ENCODE data around the gene BHLHA9.
A peak's percentile ranks its signal among the peaks of the same experiment; 100 is the strongest.

Gene BHLHA9

DNA sequence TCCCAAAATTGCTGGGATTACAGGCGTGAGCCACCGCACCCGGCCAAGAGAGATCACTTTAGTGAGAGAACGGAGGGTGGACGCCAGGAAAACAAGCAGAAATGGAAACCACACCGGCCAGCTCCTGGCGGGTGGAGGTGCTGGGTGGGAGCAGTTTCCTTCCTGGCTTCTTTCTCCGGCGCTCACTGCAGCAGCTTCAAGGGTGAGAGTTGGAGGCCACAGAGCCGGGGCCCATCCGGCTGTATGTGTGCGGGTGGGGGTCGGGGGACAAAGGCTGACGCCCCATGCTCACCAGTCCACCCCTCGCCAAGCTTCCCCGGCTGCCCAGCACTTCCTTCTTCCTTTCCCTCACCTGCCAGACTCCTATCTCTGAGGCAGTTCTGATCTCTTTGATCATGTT lies 13.5 kb upstream of the BHLHA9 start:
- ATAC-seq (no peak), DNase-seq (no peak)

DNA sequence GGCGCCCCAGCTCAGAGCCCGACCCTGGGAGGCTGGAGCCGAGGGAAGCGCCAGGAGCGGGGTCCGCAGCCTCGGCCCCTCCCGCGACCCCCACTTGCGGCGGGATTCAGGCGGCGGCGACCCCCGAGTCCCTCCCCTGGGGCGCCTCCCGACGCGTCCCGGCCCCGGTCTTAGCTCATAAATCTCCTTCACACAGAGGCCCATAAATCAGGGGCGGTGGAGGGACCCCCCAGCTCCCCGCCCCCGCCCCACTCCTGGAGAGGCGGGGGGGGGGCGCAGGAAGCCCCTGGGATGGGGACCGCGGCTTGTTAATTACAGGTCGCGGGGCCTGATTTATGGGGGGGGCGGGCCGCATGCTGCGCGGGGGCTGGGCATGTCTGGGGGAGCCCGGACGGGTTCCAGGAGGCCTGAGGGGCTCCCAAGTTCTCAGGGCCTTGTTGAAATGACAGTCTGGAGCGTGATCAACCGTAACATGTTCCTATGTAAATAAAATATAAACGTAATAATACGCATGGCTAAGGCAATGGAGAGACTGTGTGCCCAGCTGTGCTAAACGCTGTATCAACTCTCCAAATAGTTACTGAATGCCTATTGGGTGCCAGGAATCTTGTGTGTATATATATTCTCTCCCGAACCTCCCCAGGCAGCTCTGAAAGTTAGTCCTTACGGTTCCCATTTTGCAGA lies 10.0 kb upstream of the BHLHA9 start:
- no peak for DNase-seq
- ATAC-seq = no peak

DNA sequence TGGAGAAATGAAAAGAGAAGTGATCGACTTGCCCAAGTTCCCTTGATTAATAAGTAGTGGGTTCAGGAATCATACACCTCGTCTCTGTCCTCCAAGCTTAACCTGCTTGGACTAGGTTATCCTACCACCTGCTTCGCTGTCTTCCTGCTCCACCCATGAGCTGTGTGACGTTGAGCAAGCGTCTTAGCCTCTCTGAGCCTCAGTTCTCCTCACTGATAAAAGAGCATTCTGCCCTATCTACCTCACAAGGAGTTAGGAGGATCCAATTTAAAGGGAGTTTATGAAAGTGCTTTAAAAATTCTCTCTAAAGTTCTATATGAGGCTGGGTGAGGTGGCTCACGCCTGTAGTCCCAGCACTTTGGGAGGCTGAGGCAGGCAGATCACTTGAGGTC lies 9.5 kb upstream of the BHLHA9 start:
- DNase-seq (no peak), ATAC-seq (no peak)

DNA sequence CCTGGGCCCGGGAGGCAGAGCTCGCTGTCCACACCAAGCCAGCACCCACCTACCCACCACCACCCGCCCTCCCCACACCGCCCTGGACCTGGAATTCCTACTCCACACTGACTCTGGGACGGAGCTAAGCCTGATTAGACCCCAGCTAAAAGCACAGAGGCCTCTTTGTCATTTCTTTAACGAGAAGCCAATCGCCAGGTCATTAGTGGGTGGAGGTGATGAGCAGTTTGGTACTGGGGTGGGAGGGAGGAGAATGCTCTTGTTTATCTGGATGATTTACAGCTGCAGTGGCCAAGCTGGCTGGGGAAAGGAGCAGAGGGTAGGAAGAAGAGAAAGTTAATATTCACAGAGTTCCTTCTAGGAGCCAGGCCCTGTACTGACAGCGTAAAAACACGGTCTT lies 6.0 kb upstream of the BHLHA9 start:
- no peak for ATAC-seq
- DNase-seq = no peak

DNA sequence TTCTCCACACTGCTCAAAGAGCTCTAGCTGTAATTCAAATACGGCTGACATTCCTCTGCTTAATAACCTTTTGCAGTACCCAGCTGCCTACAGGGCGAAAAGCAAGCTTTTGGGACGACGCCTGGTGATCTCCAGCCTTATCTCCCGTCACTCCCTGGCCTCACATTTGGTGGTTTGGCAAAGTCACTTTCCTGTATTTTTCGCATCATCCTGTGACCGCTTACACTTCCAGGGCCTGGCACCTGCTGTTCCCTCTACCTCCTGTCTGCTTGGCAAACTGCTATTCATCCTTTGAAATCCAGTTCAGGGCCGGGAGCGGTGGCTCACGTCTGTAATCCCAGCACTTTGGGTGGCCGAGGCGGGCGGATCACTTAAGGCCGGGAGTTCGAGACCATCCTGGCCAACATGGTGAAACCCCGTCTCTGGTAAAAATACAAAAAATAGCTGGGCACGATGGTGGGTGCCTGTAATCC lies 2.7 kb upstream of the BHLHA9 start:
- DNase-seq (no peak), ATAC-seq (no peak)

DNA sequence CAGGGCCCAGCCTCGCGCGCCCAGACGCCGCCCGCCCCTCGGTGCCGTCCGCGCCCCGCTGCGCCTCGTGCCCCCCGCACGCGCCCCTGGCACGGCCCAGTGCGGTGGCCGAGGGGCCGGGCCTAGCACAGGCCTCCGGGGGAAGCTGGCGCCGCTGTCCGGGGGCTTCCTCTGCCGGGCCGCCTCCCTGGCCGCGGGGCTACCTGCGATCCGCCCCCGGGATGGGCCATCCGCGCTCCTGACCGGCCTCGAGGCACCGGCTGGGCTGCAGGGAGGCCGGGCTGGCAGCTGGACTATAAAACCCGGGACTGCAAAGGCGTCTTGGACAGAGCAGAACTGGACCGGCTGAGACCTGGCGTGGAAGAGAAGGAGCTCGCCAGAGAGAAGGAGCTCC lies 783 bp downstream of the BHLHA9 start:
- ATAC-seq (no peak), DNase-seq (peak; percentile 3)

DNA sequence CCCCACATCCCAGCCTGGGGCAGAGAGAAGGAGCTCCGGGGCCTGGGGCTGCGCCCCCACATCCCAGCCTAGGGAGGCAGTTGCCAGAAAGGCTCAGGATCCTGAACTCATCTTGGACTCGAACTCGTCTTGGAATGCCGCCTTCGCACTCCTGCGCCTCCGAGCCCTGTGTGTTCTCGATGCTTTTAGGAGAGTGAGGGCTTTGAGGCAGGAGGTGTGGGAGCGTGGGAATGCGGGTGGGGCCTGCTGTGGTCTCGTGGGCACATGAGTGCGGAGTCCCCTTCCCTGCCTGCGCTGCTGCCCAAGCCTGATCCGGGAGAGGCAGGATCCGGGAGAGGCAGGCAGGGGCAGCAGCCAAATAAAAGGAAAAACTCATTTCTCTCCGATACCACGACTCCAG lies 1.2 kb downstream of the BHLHA9 start:
- ATAC-seq (no peak), DNase-seq (no peak)

DNA sequence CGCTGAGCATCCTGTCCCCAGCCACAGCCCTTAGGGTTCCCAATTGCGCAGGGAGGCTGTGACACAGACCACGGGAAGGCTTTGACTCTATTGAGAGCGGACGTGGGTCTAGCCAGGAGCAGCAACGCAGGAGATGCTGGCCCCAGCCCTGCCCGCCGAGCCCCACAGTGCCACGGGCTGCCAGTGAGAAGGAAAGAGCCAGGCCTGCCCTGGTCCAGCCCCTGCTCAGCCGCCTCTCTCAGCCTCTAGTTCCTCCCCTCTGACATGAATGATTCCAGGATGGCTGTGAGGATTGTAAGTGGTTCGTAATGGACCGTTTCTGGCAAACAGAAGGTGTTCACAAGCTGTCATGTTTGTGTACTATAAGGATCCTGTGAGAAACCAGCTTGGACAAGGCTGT lies 2.5 kb downstream of the BHLHA9 start:
- ATAC-seq = no peak
- DNase-seq = no peak

DNA sequence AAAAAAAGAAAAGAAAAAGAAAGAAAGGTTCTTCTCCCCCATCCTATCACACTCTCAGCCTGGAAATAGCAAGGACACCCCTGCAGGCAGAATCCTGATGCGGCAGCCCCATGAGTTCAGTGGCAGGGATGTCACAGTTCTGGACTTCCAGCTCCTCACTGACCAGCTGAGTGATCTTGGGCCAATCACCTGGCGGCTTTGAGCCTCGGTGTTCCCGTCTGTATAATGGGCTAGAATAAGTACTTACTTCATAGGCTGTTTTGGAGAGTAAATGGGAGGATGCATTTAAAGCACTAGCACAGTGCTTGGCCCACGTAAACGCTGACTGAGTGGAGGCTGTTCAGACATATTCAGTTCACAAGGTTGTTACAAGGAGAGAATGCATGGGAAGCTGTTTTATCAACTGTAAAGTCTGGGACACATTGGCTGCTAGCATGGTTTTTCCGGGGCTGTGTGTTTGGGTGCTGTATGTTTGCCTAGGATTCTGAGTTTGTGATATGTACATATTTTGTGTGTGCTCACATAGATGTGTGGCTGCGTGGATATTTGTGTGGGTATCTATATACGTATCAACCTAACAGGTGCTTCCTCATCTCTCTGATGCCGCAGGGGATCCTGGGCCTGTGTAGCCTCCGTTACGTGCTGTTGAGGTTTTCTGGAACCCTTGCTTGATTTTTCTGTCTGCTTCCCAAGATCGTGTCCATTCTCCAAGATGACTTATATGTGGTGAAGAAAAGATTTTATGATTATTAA lies 3.4 kb downstream of the BHLHA9 start:
- DNase-seq = no peak
- ATAC-seq = no peak

DNA sequence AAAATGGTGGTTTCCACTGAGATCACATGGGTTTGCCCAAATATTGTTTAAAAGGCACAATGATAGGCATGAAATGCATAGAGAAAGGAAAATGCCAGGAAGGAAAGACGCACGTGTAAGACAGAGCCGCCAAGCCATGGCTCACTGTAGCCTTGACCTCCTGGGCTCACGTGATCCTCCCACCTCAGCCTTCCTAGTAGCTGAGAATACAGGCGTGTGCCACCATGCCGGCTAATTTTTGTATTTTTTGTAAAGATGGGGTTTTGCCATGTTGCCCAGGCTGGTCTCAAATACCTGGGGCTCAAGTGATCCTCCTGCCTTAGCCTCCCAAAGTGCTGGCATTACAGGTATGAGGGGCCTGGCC lies 4.0 kb downstream of the BHLHA9 start:
- ATAC-seq = no peak
- DNase-seq = no peak

DNA sequence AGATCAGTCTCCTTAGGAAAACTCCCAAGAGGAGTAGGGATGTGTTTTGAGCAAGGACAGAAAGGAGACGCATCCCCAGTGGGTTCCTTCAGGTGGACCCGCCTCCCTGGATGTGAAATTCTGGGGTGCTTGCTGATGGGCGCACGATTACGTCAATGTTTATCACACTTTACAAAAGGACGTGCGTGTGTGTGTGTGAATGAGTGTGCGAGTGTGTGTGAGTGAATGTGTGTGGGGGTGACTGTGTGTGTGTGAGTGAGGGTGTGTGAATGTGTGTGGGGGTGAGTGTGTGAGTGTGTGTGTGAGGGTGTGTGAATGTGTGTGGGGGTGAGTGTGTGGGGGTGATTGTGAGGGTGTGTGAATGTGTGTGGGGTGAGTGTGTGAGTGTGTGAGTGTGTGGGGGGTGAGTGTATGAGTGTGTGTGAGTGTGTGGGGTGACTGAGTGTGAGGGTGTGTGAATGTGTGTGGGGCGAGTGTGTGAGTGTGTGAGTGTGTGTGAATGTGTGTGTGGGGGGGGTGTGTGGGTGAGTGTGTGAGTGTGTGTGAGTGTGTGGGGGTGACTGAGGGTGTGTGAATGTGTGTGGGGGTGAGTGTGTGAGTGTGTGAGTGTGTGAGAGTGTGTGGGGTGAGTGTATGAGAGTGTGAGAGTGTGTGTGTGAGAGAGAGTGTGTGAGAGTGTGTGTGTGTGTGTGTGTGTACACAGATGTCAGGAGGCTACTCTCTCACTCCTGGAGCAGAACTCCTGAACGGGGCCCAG lies 5.1 kb downstream of the BHLHA9 start:
- no peak for DNase-seq
- ATAC-seq = no peak

DNA sequence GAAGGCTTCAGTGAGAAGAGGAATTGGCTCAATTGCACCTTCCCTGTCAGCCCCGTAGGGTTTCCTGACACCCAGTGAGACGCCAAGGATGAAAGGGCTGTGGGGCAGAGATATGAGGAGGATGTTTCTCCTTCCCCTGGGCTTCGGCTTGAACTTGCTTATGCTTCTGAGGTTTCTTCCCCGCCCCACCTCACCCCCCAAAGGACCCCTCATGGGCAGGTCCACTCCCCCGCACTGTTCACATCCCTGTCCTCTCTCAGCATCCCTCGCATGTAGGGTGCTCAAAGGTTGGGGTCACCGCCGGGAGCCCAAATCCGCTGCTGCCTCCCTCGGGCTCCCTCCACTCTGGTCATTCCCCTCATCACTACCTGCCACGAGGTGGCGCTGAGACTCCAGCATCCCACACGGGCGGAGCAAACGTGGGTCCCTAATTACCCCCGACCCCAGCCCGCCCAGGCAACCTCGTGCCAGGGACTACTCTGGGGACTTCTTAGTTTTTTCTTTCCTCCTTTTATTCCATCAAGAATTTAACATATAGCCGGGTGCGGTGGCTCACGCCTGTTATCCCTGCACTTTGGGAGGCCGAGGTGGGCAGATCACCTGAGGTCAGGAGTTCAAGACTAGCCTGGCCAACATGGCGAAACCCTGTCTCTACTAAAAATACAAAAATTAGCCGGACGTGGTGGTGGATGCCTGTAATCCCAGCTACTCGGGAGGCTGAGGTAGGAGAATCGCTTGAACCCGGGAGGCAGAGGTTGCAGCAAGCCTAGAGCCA lies 5.9 kb downstream of the BHLHA9 start:
- peak; percentile 60 for ATAC-seq
- DNase-seq = peak; percentile 81

DNA sequence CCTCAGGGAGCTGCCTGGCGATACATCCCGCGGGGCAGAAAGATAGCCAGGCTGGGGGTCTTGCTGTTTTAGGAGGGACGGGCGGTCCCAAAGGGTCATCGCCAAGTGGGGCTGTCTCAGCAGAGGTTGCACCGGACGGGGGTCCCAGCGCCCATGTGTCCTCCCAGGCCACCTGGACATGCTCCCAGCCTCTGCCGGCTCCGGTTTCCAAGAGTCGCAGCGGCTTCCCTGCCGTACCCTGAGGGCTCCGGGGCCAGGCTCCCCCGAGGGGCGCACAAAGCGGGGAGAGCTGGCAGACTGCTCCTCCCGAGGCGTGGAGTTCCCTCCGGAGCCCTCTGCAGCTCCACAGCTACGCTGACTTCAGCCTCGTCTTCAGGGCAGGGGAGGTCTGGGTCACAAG lies 10.4 kb downstream of the BHLHA9 start:
- DNase-seq (no peak), ATAC-seq (no peak)

DNA sequence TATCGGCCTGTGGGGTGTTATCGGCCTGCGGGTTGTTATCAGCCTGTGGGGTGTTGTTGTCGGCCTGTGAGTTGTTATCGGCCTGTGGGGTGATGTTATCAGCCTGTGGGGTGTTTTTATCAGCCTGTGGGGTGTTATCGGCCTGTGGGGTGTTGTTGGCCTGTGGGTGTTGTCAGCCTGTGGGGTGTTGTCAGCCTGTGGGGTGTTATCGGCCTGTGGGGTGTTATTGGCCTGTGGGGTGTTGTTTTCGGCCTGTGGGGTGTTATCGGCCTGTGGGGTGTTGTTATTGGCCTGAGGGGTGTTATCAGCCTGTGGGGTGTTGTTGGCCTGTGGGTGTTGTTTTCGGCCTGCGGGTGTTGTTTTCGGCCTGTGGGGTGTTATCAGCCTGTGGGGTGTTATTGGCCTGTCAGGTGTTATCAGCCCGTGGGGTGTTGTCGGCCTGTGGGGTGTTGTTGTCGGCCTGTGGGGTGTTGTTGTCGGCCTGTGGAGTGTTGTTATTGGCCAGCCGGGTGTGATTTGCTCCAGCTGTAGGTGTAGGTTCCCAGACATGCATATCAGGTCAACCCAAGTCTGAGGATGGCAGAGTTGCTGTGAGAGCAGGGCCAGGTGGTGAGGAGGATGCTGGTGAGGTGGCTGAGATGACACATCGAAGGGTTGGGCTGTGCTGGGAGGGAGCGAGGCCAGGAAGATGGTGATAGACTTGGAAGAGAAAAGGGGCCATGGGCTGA lies 16.3 kb downstream of the BHLHA9 start:
- no peak for ATAC-seq
- no peak for DNase-seq

DNA sequence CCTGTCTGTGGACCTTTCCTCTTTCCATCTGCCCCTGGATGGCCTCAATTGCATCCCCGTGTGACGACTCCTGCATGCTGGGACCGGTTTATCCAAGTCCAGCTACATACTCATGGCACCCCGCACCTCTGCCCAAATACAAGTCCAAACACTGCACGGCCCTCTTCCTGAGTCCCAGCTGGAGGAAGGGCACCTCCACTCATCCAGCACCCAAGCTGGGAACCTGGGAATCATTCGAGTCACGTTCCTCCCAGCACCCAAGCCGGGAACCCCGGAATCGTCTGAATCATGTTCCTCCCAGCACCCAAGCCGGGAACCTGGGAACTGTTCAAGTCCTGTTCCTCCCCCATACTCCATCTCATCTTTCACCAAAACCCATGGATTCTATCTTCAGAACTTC lies 19.5 kb downstream of the BHLHA9 start:
- ATAC-seq (no peak), DNase-seq (no peak)

DNA sequence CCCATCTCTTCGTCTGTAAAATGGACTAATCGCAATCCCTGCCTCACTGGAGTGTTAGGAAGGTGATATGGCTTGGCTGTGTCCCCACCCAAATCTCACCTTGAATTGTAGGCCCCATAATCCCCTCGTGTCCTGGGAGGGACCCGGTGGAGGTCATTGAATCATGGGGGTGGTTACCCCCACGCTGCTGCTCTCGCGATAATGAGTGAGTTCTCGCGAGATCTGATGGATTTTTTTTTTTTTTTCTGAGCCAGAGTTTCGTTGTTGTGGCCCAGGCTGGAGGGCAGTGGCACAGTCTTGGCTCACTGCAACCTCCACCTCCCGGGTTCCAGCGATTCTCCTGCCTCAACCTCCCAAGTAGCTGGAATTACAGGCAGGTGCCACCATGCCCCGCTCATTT lies 20.4 kb downstream of the BHLHA9 start:
- ATAC-seq (no peak), DNase-seq (no peak)

DNA sequence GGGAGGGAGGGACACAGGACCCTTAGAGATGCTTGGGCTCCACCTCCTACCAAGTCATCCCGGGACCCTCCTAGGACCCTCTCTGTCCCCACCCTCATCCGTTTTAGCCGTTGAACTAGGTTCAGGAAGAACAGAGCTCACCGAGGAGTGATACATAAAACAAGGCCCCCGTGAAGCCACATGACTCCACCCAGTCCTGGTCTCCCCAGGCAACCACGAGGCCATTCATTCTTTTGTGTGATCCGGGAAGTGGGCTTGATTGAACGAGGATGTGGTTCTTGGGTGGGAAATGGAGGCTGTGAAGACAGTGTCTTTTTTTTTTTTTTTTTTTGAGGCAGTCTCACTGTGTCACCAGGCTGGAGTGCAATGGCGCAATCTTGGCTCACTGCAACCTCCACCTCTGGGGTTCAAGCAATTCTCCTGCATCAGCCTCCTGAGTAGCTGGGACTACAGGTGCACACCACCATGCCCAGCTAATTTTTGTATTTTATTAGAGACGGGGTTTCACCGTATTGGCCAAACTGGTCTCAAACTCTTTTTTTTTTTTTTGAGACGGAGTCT lies 24.0 kb downstream of the BHLHA9 start:
- ATAC-seq = peak; percentile 77
- peak; percentile 56 for DNase-seq

DNA sequence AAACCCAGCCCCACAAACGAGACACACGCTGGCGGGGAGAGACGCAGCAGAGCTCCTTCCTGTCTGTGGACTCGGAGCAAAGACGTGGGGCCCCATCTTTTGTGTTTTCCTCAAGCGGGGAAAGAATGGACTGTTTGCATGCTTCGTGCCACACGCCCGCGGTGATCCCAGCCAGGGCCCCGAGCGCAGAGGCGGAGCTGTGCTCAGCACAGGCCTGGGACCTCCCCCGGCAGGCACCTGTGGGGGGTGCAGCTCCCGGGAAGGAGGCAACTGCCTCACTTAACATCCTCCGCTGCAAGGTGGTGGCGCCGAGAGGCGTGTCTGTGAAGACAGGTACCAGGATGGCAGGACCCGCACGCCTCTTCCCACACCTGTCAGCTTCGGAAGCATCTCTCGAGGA lies 28.4 kb downstream of the BHLHA9 start:
- ATAC-seq (peak; percentile 62), DNase-seq (peak; percentile 44)

DNA sequence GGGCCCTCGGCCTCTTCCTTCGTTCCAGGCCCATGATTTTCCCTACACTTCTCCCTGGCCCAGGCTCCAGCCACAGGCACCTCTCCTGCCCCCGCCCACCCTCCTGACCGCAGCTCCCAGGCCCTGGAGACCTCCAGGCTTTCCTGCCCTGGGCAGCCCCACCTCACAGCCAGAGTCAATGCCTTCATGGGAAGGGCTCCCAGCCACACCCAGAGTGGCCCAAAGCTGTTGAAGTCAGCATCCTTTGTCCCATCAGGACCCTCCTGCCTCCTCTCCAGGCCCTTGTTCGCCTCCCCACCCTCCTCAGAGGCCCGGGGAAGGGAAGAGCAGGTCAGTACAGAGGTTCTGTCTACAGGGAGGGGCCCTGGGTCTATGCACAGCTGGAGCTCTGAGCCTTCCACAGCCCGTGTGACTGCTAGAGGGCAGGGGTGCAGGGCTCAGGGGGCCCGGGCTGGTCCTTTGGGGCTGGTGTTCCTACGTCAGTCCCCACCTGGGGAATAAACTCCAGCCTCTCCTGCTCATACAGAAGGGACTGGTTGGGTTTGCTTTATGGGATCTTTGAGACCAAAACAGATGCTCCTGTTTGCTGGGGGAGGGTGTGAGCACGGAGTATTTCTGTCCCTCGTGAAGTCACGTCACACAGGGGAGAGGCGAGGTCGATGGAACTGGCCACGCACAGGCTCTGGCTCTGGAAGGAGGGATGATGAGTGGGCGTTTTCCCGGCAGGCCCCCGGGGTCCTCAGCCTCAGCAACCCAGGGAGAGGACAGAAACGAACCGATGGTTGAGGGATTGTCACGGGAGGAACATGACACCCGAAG lies 29.5 kb downstream of the BHLHA9 start:
- no peak for DNase-seq
- ATAC-seq = peak; percentile 12

DNA sequence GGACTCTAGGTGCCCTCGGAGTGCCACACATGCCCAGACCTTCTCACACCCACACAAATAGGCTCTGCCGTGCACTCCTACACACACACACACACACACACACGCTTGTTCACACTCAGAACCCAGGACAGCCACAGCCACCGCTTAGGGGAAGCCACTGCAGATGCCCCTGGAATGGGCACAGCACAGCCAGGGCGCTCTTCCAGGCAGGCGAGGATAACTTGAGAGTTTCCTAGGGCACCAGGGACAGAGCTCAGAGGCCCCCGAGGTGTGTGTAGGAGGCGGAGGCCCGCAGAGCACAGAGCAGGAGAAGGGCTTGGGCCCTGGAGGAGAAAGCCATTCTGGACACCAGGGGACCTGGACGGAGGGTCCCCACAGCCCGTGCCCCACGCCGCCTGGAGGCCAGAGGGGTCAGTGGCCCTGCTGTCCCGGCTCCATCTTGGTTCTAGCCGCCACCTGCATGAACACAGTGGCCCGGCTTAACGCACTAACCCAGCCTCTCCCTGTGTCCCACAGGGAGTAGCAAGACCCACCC lies 30.2 kb downstream of the BHLHA9 start:
- no peak for DNase-seq
- ATAC-seq = no peak

All from stimulated activated naive CD8-positive, alpha-beta T cell treated with anti-CD3 and anti-CD28 coated beads, Interleukin-15, Interleukin-2, amounts not matched to agents 100 U/mL and 50 U/mL, for 24 hours (primary cell).